Subcutaneous abdominal adipose tissue (tissue), 5 donors: Measurements from ENCODE around the gene RTP1.
"Not testable (repeated sequence)": the region's sequence is repeated elsewhere in the genome, so short reads cannot be mapped to it uniquely, and the experiment has no call there.

ENCODE experiments used
- H3K27ac ChIP-seq: one replicate; pipeline ENCODE4 v1.7.0; 2013; ENCODE audit warnings: low read depth, mild to moderate bottlenecking, inconsistent platforms, low read length, moderate library complexity
- H3K27me3 ChIP-seq, 5 donors: one replicate each; pipeline ENCODE4 v1.7.0; 2013; ENCODE audit warnings: low read length in 5 of 5, inconsistent platforms in 1 of 5; ENCODE audit not compliant: control insufficient read depth in 5 of 5, insufficient read depth in 4 of 5
- H3K36me3 ChIP-seq, 5 donors: one replicate each; pipeline ENCODE4 v1.7.0; 2013; ENCODE audit warnings: low read length in 5 of 5; ENCODE audit not compliant: control insufficient read depth in 5 of 5, insufficient read depth in 5 of 5
- H3K4me1 ChIP-seq, 5 donors: one replicate each; pipeline ENCODE4 v1.7.0; 2013; ENCODE audit warnings: low read length in 5 of 5, mild to moderate bottlenecking in 3 of 5, moderate library complexity in 1 of 5; ENCODE audit not compliant: control insufficient read depth in 5 of 5, insufficient read depth in 5 of 5
- H3K4me3 ChIP-seq, 5 donors: one replicate each; pipeline ENCODE4 v1.7.0; 2013; ENCODE audit warnings: low read length in 5 of 5, low read depth in 1 of 5
- H3K9ac ChIP-seq, 5 donors: one replicate each; pipeline ENCODE4 v1.7.0; 2013; ENCODE audit warnings: low read length in 5 of 5, mild to moderate bottlenecking in 4 of 5, moderate library complexity in 3 of 5
- H3K9me3 ChIP-seq, 5 donors: one replicate each; pipeline ENCODE4 v1.7.0; 2013; ENCODE audit warnings: low read length in 5 of 5; ENCODE audit not compliant: control insufficient read depth in 5 of 5
- donor health status: healthy.
- donor health status: healthy.
- donor health status: healthy.
- donor health status: healthy.
- donor health status: healthy.

Gene RTP1

GRCh38 chr3:187196573-187197334 lies 532 bp upstream of the RTP1 start:
- H3K9me3 ChIP-seq: no peaks in the 10 kb centered on the region
- no peak overlapping the region for H3K27ac ChIP-seq

DNA sequence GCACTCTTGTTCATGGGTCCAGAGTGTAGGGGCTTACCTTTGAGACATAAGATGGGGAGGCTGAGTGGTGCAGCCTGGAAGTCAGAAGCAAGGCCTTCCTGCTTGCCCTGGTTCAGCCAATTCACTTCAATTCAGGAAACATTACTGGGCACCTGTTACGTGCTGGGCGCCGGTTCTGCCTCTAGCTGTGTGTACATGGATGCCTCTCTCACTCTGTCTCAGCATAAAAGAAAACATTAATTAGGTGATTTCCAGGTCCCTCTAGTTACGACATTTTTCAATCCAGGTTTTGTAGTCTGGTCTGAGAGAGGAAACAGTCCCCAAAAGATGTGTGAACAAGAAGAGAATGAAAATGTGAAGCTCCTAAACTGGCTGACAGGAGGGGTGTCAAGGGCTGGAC lies 1.2 kb downstream of the RTP1 start:
- no peak overlapping the region for H3K27ac ChIP-seq
- no peak overlapping the region for H3K9ac ChIP-seq
- H3K9me3 ChIP-seq: no peaks in the 10 kb centered on the region
- no peak overlapping the region for H3K4me3 ChIP-seq
- peaks cover 0 to 16% (median 7%) of the 10 kb centered on the region in 5 donors for H3K27me3 ChIP-seq
- H3K36me3 ChIP-seq: no peaks in the 10 kb centered on the region
- no peaks in the 10 kb centered on the region for H3K4me1 ChIP-seq

More at GRCh38 chr3:187196573-187197334, 532 bp upstream of the RTP1 start:
- H3K36me3 ChIP-seq: no peaks in the 10 kb centered on the region
- H3K27me3 ChIP-seq: peaks cover 0 to 13% (median 7%) of the 10 kb centered on the region in 5 donors
- H3K4me3 ChIP-seq: no peak overlapping the region
- no peaks in the 10 kb centered on the region for H3K4me1 ChIP-seq
- no peak overlapping the region for H3K9ac ChIP-seq

DNA sequence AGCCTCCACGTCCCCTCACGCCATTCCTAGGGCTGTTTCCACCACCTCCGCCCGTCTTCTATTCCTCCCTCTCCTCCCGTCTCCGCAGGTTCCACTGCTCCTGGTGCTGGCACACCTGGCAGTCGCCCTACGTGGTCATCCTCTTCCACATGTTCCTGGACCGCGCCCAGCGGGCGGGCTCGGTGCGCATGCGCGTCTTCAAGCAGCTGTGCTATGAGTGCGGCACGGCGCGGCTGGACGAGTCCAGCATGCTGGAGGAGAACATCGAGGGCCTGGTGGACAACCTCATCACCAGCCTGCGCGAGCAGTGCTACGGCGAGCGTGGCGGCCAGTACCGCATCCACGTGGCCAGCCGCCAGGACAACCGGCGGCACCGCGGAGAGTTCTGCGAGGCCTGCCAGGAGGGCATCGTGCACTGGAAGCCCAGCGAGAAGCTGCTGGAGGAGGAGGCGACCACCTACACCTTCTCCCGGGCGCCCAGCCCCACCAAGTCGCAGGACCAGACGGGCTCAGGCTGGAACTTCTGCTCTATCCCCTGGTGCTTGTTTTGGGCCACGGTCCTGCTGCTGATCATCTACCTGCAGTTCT lies 2.3 kb downstream of the RTP1 start:
- not testable (repeated sequence) for H3K36me3 ChIP-seq

GRCh38 chr3:187205683-187206082 lies 8.4 kb downstream of the RTP1 start:
- Histone ChIP-seq H3K36me3 (no peaks in the 10 kb centered on the region), H3K4me3 (no peak overlapping the region), H3K27ac (no peak overlapping the region), H3K9me3 (no peaks in the 10 kb centered on the region), H3K9ac (no peak overlapping the region), H3K4me1 (peaks cover 0 to 10% (median 8%) of the 10 kb centered on the region in 5 donors), H3K27me3 (peaks cover 0 to 3% (median 0%) of the 10 kb centered on the region in 5 donors)

More for the DNA sequence above, 2.3 kb downstream of the RTP1 start:
- not testable (repeated sequence) for H3K4me3 ChIP-seq, H3K9ac ChIP-seq, H3K9me3 ChIP-seq, H3K27ac ChIP-seq, H3K4me1 ChIP-seq
- H3K27me3 ChIP-seq: peaks cover 0 to 12% (median 5%) of the 10 kb centered on the region in 5 donors

- H3K27me3 ChIP-seq: peaks cover 0 to 3% (median 0%) of the 10 kb centered on the region in 5 donors
- no peak overlapping the region for H3K9ac ChIP-seq
- H3K36me3 ChIP-seq: no peaks in the 10 kb centered on the region
- no peak overlapping the region for H3K27ac ChIP-seq
- peaks cover 0 to 13% (median 11%) of the 10 kb centered on the region in 5 donors for H3K4me1 ChIP-seq
- no peaks in the 10 kb centered on the region for H3K9me3 ChIP-seq
- no peak overlapping the region for H3K4me3 ChIP-seq
These were observed 9.8 kb downstream of the RTP1 start for GRCh38 chr3:187207062-187207461.

GRCh38 chr3:187207624-187208023 lies 10.3 kb downstream of the RTP1 start:
- H3K9me3 ChIP-seq: no peaks in the 10 kb centered on the region
- no peaks in the 10 kb centered on the region for H3K36me3 ChIP-seq
- H3K27me3 ChIP-seq: peaks cover 0 to 3% (median 0%) of the 10 kb centered on the region in 5 donors
- peaks cover 0 to 13% (median 11%) of the 10 kb centered on the region in 5 donors for H3K4me1 ChIP-seq
- H3K9ac ChIP-seq: no peak overlapping the region
- no peak overlapping the region for H3K4me3 ChIP-seq
- H3K27ac ChIP-seq: no peak overlapping the region

DNA sequence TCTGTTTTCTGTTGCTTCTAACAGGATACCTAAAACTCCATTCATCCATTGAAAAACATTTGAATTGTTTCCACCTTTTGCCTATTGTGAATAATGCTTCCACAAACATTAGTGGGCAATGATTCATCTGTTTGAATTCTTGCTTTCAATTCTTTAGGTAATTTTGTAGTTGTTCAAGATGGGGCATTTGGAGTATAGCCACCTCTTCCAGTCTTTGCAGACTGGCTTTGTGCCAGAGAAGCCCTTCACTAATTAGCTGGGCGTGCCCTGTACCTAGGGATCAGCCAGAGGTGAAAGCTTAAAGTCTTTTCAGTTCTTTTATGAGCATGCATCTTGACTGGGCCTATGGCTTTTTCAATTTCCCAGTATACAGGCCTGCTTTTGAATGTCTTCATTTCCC lies 10.9 kb downstream of the RTP1 start:
- H3K4me1 ChIP-seq: peaks cover 0 to 13% (median 11%) of the 10 kb centered on the region in 5 donors
- no peak overlapping the region for H3K27ac ChIP-seq
- H3K9ac ChIP-seq: no peak overlapping the region
- H3K4me3 ChIP-seq: no peak overlapping the region
- peaks cover 0 to under 1% (median 0%) of the 10 kb centered on the region in 5 donors for H3K27me3 ChIP-seq
- H3K36me3 ChIP-seq: no peaks in the 10 kb centered on the region
- no peaks in the 10 kb centered on the region for H3K9me3 ChIP-seq

DNA sequence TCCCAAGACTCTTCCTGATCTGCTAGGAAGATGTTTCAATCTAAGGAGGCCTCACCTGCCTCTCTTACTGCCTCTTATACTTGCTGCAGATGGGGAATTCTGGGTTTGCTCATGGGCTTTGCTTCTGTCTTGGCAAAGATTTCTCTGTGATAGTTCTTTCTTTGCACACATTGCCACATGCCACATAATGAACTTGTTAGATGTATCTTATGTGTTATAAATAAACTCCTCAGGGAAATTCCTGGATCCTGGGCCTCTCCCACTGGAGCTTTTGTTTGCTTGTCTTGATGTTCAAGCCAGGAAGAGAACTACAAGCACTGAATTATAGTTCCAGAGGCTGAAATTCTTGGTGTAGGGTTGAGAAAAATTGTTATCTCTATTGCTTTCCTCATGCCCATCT lies 12.2 kb downstream of the RTP1 start:
- Histone ChIP-seq H3K27me3 (no peaks in the 10 kb centered on the region), H3K27ac (no peak overlapping the region), H3K9me3 (no peaks in the 10 kb centered on the region), H3K4me3 (no peak overlapping the region), H3K36me3 (no peaks in the 10 kb centered on the region), H3K4me1 (peaks cover 0 to 13% (median 11%) of the 10 kb centered on the region in 5 donors), H3K9ac (no peak overlapping the region)

GRCh38 chr3:187210091-187210490 lies 12.8 kb downstream of the RTP1 start:
- H3K9me3 ChIP-seq: no peaks in the 10 kb centered on the region
- H3K27me3 ChIP-seq: no peaks in the 10 kb centered on the region
- H3K27ac ChIP-seq: no peak overlapping the region
- no peaks in the 10 kb centered on the region for H3K36me3 ChIP-seq
- H3K4me3 ChIP-seq: no peak overlapping the region
- no peak overlapping the region for H3K9ac ChIP-seq
- H3K4me1 ChIP-seq: peaks cover 0 to 13% (median 11%) of the 10 kb centered on the region in 5 donors

GRCh38 chr3:187210545-187211327 lies 13.4 kb downstream of the RTP1 start:
- no peaks in the 10 kb centered on the region for H3K9me3 ChIP-seq
- H3K27ac ChIP-seq: no peak overlapping the region
- no peak overlapping the region for H3K4me3 ChIP-seq
- no peaks in the 10 kb centered on the region for H3K36me3 ChIP-seq
- H3K27me3 ChIP-seq: no peaks in the 10 kb centered on the region
- no peak overlapping the region for H3K9ac ChIP-seq
- peaks cover 0 to 13% (median 11%) of the 10 kb centered on the region in 5 donors for H3K4me1 ChIP-seq
